KMS-11 (cell line): Measurements from ENCODE around the gene COL11A2.

Experiments used
- H2AFZ ChIP-seq: fragments of 200-600 bp; sonication (generic); 2 replicates; pipeline ENCODE4 v1.6.1; 2016; ENCODE audit warnings: antibody characterized with exemption, mixed run types, low read depth
- H3K27ac ChIP-seq: fragments of 200-600 bp; sonication (generic); 2 replicates; pipeline ENCODE4 v1.6.1; 2016; ENCODE audit warnings: mild to moderate bottlenecking, mixed run types
- H3K27me3 ChIP-seq: fragments of 200-600 bp; sonication (generic); 2 replicates; pipeline ENCODE4 v1.6.1; 2017; ENCODE audit warnings: mild to moderate bottlenecking, low read depth, mixed run types, moderate library complexity; ENCODE audit not compliant: insufficient read depth
- H3K36me3 ChIP-seq: fragments of 200-600 bp; sonication (generic); 2 replicates; pipeline ENCODE4 v1.6.1; 2017; ENCODE audit warnings: mild to moderate bottlenecking, mixed run types; ENCODE audit not compliant: insufficient read depth
- H3K4me1 ChIP-seq: fragments of 200-600 bp; sonication (generic); 2 replicates; pipeline ENCODE4 v1.6.1; 2016; ENCODE audit warnings: mild to moderate bottlenecking, low read depth, mixed run types; ENCODE audit not compliant: poor library complexity, severe bottlenecking
- H3K4me2 ChIP-seq: fragments of 200-600 bp; sonication (generic); 2 replicates; pipeline ENCODE4 v1.7.0; 2016; ENCODE audit warnings: mild to moderate bottlenecking, mixed run types
- H3K4me3 ChIP-seq: fragments of 200-600 bp; sonication (generic); IDR thresholded peaks from 2 replicates; pipeline ENCODE4 v1.6.1; 2017; ENCODE audit warnings: low read depth, low read length, mixed read lengths; ENCODE audit not compliant: insufficient read depth
- H3K79me2 ChIP-seq: fragments of 200-600 bp; sonication (generic); 2 replicates; pipeline ENCODE4 v1.6.1; 2016; ENCODE audit warnings: low read depth, mixed run types; ENCODE audit not compliant: insufficient read depth
- H3K9ac ChIP-seq: fragments of 200-600 bp; sonication (generic); 2 replicates; pipeline ENCODE4 v1.6.1; 2016; ENCODE audit warnings: mild to moderate bottlenecking, mixed run types
- H4K20me1 ChIP-seq: fragments of 200-600 bp; sonication (generic); 2 replicates; pipeline ENCODE4 v1.6.1; 2016; ENCODE audit warnings: mild to moderate bottlenecking, mixed run types; ENCODE audit not compliant: insufficient read depth
- CTCF ChIP-seq: fragments of 200-600 bp; sonication (generic); conservative IDR thresholded peaks from 2 replicates; pipeline ENCODE4 v1.6.1; 2017; ENCODE audit warnings: low read depth, mild to moderate bottlenecking, antibody characterized with exemption, low read length, moderate library complexity, mixed read lengths

COL11A2 gene

GRCh38 chr6:33195304-33196165 is 3.3 kb upstream of the COL11A2 start:
- no peaks in the 10 kb centered on the region for H3K4me1 ChIP-seq
- H3K4me2 ChIP-seq: no peak overlapping the region
- no peak overlapping the region for H3K27ac ChIP-seq
- no peak overlapping the region for H2AFZ ChIP-seq
- no peak for TF ChIP-seq CTCF
- no peak overlapping the region for H3K9ac ChIP-seq
- H3K36me3 ChIP-seq: no peaks in the 10 kb centered on the region
- no peaks in the 10 kb centered on the region for H3K27me3 ChIP-seq
- no peaks in the 10 kb centered on the region for H4K20me1 ChIP-seq
- H3K79me2 ChIP-seq: peaks cover 6% of the 10 kb centered on the region; the same call in 1 of the 2 replicates
- H3K4me3 ChIP-seq: no peak overlapping the region

DNA sequence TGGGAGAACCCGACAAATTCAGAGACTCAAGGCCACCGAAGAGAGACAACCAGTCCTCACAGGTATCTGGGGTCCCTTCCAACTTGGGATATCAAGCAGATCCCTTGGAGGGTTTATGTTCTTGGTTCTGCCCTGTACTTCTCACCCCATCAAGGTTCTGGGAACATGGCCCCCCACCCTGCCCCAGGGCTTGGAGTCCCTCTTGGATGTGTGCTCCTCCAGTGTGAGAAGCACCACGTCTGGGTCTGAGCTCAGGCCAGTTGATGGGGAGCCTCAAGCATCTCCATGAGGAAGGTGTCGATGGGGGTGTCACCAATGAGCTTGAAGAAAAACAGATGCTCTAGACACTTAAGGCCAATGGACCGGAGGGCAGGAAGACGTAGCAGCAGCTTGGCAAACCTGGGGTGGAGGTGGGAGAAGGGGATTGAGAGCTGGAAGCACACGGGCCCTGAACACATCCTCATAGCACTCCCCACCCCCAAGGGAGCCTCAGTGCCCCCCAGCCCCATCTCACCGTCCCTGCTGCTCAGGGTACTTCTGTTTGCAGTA is 2.2 kb upstream of the COL11A2 start:
- Histone ChIP-seq H3K9ac (no peak overlapping the region), H2AFZ (no peak overlapping the region), H3K27ac (no peak overlapping the region), H3K36me3 (no peaks in the 10 kb centered on the region), H3K27me3 (no peaks in the 10 kb centered on the region), H3K4me1 (no peaks in the 10 kb centered on the region), H4K20me1 (no peaks in the 10 kb centered on the region), H3K79me2 (peaks cover 3% of the 10 kb centered on the region; the same call in 1 of the 2 replicates), H3K4me3 (no peak overlapping the region), H3K4me2 (no peak overlapping the region)
- TF ChIP-seq CTCF: no peak

GRCh38 chr6:33193619-33194018 is 1.4 kb upstream of the COL11A2 start:
- H3K79me2 ChIP-seq: no peaks in the 10 kb centered on the region
- H3K4me3 ChIP-seq: no peak overlapping the region
- no peak for TF ChIP-seq CTCF
- no peaks in the 10 kb centered on the region for H4K20me1 ChIP-seq
- H3K36me3 ChIP-seq: no peaks in the 10 kb centered on the region
- no peaks in the 10 kb centered on the region for H3K27me3 ChIP-seq
- H3K27ac ChIP-seq: no peak overlapping the region
- no peak overlapping the region for H3K9ac ChIP-seq
- no peak overlapping the region for H3K4me2 ChIP-seq
- H3K4me1 ChIP-seq: no peaks in the 10 kb centered on the region
- no peak overlapping the region for H2AFZ ChIP-seq

DNA sequence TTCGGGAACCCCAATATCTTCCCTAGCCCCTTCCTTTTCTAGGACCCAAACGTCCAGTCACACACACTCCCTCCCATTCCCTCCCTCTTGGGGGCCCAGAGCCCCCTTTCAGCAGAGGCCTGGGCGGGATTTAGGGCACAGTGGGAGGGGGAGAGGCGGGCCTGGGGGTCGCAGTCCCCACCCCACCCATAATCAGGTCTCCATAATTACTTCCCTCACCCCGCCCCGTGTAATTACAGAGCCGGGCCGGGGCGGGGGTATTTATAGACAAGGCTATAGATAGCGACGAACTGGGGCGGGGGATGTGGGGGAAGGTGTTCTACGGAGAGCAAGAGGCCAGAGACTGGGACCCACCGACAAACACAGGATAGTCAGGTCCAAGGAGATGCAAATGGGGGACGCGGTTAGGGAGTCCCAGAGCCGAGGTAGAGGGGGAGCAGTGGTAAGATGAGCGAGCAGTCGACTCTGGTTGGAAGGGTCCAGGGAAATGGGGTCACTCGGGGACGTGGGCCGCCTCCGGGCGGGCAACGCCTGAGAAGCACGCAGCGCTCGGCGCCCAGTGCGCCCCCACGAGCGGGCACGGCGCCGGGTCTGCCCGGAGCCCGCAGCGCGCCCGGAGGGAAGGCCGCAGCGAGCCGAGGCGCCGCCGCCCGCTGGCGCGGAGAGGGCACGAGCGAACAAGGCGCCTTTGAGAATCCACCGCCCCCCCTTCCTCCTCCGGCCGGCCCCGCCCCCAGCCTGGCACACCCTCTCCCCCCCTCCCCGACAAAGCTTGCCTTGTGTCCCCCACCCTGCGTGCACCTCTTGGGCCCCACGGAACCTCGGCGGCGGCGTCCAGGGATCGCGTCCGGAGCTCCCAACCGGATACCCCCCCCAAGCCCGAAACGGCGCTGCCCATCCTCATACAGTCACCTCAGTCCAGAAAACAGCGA is 670 bp upstream of the COL11A2 start:
- H3K9ac ChIP-seq: no peak overlapping the region
- H4K20me1 ChIP-seq: no peaks in the 10 kb centered on the region
- H3K27me3 ChIP-seq: no peaks in the 10 kb centered on the region
- no peak for TF ChIP-seq CTCF
- H3K27ac ChIP-seq: no peak overlapping the region
- H3K4me1 ChIP-seq: no peaks in the 10 kb centered on the region
- no peak overlapping the region for H3K4me3 ChIP-seq
- H3K4me2 ChIP-seq: no peak overlapping the region
- no peaks in the 10 kb centered on the region for H3K36me3 ChIP-seq
- no peak overlapping the region for H2AFZ ChIP-seq
- H3K79me2 ChIP-seq: no peaks in the 10 kb centered on the region
